Cardiac muscle cell (in vitro differentiated cells and primary cell): ENCODE results near the gene PRKACA. TPM values are rescaled to one million over a fixed set of nuclear protein-coding genes. Genes with fewer than 3 reads are reported as not detected.
A peak's percentile ranks its signal among the peaks of the same experiment; 100 is the strongest.

Source experiments
- DNase-seq, 2 donors: peaks; one replicate each; pipeline versions ENCODE4 v3.0.0 to v3.0.0-alpha.2; 2010 to 2017; ENCODE audit warnings: low read depth in 1 of 2, low spot score in 1 of 2
- H3K27ac ChIP-seq: fragments of 200-600 bp; sonication (generic); 2 replicates; pipeline ENCODE4 v1.5.1; 2016
- H3K27me3 ChIP-seq: fragments of 200-600 bp; sonication (generic); 2 replicates; pipeline ENCODE4 v1.6.0; 2016; ENCODE audit warnings: control low read depth
- H3K36me3 ChIP-seq: fragments of 200-600 bp; sonication (generic); 2 replicates; pipeline ENCODE4 v1.5.1; 2016; ENCODE audit warnings: control low read depth
- H3K4me1 ChIP-seq: fragments of 200-600 bp; sonication (generic); 2 replicates; pipeline ENCODE4 v1.8.1; 2017; ENCODE audit warnings: low read depth, mild to moderate bottlenecking, mixed run types
- H3K4me3 ChIP-seq: fragments of 200-600 bp; sonication (generic); 2 replicates; pipeline ENCODE4 v1.5.1; 2016; ENCODE audit warnings: mild to moderate bottlenecking
- H3K9me3 ChIP-seq: fragments of 200-600 bp; sonication (generic); 2 replicates; pipeline ENCODE4 v1.5.1; 2017; ENCODE audit warnings: low read depth, mild to moderate bottlenecking, control low read depth
- polyA plus RNA-seq: library from polyadenylated mRNA; unstranded; fragments of >200 nt; fragmentation: Nextera tagmentation; extraction: Ambion mirVana; gene quantifications from 2 replicates; pipeline ENCODE4 v1.2.1, GENCODE V29; 2016
- total RNA-seq: library from RNA; depleted of rRNA; stranded (reverse); fragments of >200 nt; gene quantifications from 2 replicates; pipeline ENCODE4 v1.2.3, GENCODE V29; 2016
- TF ChIP-seq, protein P1 (sequence below): IDR thresholded peaks from 2 replicates; pipeline ENCODE4 v1.5.1; 2012; ENCODE audit warnings: low read depth, mild to moderate bottlenecking, low read length

PRKACA gene
- 95.2 and 126 TPM in 2 replicates for total RNA-seq
- 30.6 and 33.5 TPM in 2 replicates for polyA plus RNA-seq

DNA sequence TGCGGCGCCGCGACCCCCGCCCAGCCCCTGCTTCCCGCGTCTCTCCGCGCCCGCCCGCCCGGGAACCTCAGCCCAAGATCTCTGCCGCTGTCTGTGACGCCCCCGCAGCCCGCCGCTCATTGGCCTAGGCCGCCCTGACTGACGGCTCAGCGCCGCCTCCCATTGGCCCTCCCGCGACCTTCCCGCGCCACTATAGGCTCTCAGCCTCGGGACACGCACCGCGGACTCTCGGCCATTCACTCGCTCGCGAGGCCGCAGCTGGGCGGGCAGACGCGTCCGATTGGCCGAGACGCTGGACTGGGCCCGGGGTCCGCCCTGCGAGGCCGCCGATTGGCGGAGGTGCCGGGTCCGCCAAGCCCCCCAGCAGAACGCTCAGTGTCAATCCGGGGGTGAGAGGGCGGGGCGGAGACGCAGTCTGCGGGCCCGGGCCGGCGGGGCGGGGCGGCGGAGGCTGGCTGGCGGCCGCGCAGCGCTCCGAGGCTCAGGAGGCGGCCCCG is at the start of gene PRKACA:
PRKACA (minus strand) TSS at position 95 of the 497 bp plus-strand sequence. CDS start 215 bp downstream, outside the sequence.
- no peaks in the 10 kb centered on the region for H3K36me3 ChIP-seq
- H3K4me3 ChIP-seq: peak within 1 kb of the TSS; percentile 85
- peak; percentile 99 to 100 for DNase-seq
- H3K27ac ChIP-seq: peak within 1 kb of the TSS; percentile 95
- no peaks in the 10 kb centered on the region for H3K9me3 ChIP-seq
- peaks cover 42% of the 10 kb centered on the region for H3K4me1 ChIP-seq
- H3K27me3 ChIP-seq: no peaks in the 10 kb centered on the region
- TF ChIP-seq, protein P1, sequence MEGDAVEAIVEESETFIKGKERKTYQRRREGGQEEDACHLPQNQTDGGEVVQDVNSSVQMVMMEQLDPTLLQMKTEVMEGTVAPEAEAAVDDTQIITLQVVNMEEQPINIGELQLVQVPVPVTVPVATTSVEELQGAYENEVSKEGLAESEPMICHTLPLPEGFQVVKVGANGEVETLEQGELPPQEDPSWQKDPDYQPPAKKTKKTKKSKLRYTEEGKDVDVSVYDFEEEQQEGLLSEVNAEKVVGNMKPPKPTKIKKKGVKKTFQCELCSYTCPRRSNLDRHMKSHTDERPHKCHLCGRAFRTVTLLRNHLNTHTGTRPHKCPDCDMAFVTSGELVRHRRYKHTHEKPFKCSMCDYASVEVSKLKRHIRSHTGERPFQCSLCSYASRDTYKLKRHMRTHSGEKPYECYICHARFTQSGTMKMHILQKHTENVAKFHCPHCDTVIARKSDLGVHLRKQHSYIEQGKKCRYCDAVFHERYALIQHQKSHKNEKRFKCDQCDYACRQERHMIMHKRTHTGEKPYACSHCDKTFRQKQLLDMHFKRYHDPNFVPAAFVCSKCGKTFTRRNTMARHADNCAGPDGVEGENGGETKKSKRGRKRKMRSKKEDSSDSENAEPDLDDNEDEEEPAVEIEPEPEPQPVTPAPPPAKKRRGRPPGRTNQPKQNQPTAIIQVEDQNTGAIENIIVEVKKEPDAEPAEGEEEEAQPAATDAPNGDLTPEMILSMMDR: no peak

DNA sequence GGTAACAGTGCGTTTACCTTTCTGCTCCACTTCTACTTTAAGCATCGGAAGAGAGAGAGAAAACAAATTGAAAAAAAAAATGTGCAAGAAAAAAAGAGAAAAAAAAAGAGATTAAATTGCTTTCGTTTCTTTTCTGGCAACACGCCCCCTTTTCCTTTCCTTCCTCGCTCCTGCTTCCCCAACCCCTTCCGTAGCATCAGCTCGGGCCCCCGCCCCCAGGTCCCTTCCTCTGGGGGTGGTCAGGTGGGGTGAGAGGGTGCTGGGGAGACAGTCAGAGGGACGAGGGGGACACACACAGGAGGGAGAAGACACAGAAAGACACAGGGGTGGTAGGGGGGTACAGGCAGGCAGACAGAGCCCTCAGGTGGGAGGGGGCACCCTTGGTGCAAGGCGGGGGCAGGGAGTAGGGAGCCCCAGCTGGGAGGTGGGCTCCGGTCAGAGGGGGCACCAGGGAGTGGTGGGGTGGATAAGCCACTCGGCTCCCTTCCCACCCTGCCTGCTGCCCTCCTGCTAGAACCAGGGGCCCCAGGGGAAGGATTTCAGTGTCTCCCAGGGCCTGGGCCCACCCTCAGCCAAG is 49.5 kb upstream of the PRKACA start:
- Histone ChIP-seq H3K4me1 (no peaks in the 10 kb centered on the region), H3K27me3 (no peaks in the 10 kb centered on the region), H3K4me3 (no peak overlapping the region), H3K36me3 (peaks cover 16% of the 10 kb centered on the region), H3K27ac (no peak overlapping the region), H3K9me3 (no peaks in the 10 kb centered on the region)
- TF ChIP-seq, protein P1: no peak
- no peak for DNase-seq

DNA sequence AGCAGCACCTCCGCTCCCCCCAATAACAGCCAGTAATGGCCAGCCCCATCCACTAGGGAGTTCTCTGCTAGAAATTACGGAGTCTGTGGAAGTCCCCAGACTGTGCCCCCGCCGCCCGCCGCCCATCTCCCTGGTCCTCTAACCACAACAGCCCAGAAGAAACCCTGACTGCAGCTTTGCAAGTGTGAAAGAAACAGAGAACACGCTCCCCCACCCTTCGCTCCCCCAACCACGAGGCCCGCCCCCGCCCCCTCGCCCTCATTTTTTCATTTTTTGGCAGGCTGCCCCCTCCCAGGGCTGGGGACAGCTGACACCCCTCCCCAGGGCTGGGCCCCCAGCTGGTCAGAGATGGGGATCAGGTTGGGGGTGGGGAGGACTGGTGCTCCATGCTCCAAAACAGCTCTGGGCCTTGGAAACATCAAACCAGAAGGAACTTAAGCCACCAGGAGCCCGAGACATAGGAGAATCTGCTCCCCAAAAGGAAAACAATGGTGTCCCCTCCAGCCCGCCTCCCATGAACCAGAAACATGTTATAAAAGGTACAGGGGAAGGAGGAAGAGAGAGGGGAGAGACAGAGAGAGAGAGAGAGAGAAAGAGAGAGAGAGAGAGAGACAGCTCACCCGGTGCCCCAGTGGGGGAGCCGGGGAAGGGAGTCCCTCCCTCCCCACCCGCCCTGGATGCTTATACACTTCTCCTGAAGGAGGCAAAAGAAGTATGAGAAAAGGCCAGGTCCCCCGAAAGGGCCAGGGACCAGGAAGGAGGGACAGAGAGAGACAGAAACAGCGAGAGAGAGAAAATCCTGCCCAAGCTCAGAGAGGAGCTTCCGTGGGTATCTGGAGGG is 48.6 kb upstream of the PRKACA start:
- TF ChIP-seq, protein P1: no peak
- no peak overlapping the region for H3K27ac ChIP-seq
- no peak for DNase-seq

DNA sequence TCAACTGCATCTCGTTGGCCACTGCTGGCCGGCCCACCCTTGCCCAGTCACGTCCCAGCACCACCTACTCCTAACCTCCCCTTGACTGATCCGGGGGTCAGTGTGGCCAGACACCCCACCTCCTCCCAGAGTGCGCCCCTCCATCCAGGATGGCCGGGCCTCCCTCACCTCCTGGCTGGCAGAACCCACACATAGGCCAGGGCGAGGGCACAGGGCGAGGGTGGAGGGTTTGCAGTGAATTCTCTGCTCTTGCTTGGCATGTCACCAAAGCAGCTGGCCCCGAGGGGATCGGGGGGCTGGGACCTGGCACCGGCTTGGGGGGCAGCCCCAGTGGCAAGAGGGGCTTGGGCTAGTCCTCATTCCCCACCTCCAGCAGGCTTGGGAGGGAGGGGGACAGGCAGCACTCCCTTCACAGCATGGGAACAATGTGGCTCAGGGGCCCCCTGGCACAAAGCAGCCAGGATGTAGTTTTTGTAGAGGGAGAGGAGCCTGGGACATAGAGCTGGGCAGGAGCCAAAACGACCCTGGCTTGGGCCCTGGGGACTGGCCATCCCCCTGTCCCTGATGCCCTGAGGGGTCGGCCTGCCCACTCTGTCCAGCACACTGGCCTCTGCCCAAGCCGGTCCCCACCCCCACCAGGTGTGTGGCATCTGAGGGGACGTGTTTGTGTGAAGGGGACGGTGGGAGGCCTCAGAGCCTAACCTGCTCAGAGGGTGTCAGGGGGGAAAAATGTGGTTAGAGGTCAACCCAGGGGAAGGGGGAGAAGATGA is 47.3 kb upstream of the PRKACA start:
- Histone ChIP-seq H3K36me3 (peaks cover 4% of the 10 kb centered on the region), H3K27me3 (no peaks in the 10 kb centered on the region), H3K4me3 (no peak overlapping the region), H3K4me1 (no peaks in the 10 kb centered on the region), H3K9me3 (no peaks in the 10 kb centered on the region), H3K27ac (no peak overlapping the region)
- no peak for DNase-seq
- TF ChIP-seq, protein P1: no peak

More for the DNA sequence above, 48.6 kb upstream of the PRKACA start:
- H3K36me3 ChIP-seq: peaks cover 11% of the 10 kb centered on the region
- no peaks in the 10 kb centered on the region for H3K4me1 ChIP-seq
- H3K9me3 ChIP-seq: no peaks in the 10 kb centered on the region
- no peak overlapping the region for H3K4me3 ChIP-seq
- H3K27me3 ChIP-seq: no peaks in the 10 kb centered on the region

DNA sequence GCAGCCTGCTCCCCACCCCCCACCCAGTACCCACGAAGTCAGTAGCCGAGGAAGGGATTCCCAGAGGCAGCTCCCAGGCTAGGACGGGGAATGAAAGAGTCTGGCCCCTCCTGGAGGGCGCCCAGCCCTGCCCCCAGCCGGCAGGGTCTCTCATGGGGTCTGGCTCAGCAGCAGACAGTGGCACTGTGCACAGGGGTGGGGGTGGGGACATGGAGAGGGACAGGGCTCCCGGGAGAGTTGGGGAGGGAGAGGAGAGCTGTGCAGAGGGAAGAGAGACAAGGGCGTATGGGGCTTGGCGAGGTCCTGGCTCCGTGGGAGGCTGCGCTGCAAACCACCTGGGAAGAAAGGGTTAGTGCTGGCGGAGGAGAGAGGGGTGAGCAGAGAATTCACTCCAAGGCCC is 46.5 kb upstream of the PRKACA start:
- TF ChIP-seq, protein P1: no peak
- Histone ChIP-seq H3K27me3 (no peaks in the 10 kb centered on the region), H3K9me3 (no peaks in the 10 kb centered on the region), H3K27ac (no peak overlapping the region), H3K4me3 (no peak overlapping the region), H3K36me3 (no peaks in the 10 kb centered on the region), H3K4me1 (no peaks in the 10 kb centered on the region)
- no peak for DNase-seq
